NCI-H146 treated with DMSO at 0.1 percent for 48 hours (cell line): Measurements from ENCODE around the gene PGR.
"Not testable (repeated sequence)": the region's sequence is repeated elsewhere in the genome, so short reads cannot be mapped to it uniquely, and the experiment has no call there.

ENCODE experiments used
- DNase-seq: peaks from one replicate; lab custom pipeline; 2025; ENCODE audit not compliant: unreplicated experiment; lab: John Stamatoyannopoulos, UW

PGR gene

DNA sequence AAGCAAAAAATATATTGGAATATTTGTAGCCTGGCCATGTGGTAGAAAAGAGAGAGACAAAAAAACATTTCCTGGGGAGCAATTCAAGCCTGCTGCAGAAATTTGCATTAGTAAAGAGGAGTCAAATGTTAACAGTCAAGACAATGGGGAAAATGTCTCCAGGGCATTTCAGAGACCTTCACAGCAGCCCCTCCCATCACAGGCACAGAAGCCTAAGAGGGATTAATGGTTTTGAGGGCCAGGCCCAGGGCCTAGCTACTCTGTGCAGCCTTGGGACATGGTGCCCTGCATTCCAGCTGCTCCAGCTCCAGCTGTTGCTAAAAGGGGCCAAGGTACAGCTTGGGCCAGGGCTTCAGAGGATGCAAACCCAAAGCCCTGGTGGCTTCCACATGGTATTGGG lies 46.8 kb downstream of the PGR start:
- no peak for DNase-seq

DNA sequence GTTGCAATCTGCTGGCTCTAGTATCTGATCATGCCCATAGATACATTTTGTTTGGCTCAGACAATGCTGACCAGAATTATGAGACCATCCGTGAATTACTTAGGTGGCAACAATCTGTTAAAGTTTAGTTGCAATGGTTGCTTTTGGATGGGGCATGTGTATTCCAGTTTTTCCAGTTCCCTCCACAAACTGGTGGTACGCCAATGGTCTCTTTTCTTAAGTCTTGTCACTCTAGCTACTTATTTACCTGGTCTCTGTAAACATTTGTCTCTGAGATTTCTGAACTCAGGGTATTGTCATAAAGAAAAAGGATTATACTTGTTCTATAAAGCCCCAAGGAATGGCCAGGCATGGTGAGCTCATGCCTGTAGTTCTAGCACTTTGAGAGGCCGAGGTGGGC lies 65.9 kb downstream of the PGR start:
- no peak for DNase-seq

- DNase-seq: no peak
These were observed 68.0 kb downstream of the PGR start for GRCh38 chr11:101061606-101062005.

GRCh38 chr11:101059331-101059730 lies 70.3 kb downstream of the PGR start:
- DNase-seq: no peak

DNA sequence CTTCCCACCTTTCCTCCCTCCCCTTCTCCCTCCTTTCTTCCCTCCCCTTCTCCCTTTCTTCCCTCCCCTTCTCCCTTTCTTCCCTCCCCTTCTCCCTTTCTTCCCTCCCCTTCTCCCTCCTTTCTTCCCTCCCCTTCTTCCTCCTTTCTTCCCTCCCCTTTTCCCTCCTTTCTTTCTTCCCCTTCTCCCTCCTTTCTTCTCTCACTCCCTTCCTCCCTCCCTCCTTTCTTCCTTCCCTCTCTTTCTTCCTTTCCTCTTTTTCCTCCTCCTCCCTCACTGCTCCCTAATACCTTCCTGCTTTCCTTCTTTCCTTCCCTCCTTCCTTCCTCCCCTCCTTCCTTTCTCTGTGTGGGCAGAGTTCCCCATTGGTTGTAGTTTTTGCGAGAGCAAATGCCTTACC lies 76.1 kb downstream of the PGR start:
- DNase-seq: no peak

- no peak for DNase-seq
These were observed 77.9 kb downstream of the PGR start for GRCh38 chr11:101051677-101052076.

- DNase-seq: no peak
These were observed 79.8 kb downstream of the PGR start for GRCh38 chr11:101049813-101050212.

DNA sequence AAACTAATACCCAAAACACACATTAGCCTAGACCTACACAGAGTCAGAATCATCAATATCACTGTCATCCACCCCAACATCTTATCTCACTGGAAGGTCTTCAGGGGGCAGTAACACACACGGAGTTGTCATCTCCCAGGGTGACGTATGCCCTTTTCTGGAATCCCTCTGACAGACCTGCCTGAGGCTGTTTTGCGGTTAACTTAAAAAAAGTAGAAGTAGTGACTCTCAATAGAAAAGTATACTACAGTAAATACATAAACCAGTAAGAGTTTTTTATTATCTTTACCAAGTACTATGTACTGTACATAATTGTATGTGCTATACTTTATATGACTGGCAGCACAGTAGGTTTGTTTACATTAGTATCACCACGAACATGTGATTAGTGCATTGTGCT lies 80.5 kb downstream of the PGR start:
- no peak for DNase-seq

DNA sequence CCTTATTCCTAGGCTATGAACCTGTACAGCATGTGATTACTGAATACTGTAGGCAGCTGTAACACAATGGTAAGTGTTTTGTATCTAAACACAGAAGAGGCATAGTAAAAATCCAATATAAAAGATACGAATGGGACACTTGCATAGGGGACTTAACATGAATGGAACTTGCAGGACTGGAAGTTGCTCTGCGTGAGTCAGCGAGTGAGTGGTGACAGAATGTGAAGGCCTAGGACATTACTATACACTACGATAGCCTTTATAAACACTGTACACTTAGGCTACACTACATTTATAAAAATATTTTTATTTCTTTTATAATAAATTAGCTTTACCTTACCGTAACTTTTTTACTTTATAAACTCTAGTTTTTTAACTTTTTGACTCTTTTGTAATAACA lies 81.1 kb downstream of the PGR start:
- no peak for DNase-seq

- DNase-seq: no peak
These were observed 82.7 kb downstream of the PGR start for GRCh38 chr11:101046947-101047346.

DNA sequence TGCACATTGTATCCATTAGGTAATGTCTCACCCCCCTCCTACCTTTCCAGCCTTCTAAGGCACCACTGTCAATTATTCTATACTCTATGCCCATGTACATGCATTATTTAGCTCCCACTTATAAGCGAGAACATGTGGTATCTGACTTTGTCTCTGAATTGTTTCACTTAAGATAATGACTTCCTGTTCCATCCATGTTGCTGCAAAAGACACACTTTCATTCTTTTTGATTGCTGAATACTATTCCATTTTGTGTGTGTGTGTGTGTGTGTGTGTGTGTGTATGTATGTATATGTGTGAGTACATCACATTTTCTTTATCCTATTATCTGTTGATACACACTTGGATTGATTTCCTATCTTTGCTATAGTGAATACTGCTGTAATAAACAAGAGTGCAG lies 84.2 kb downstream of the PGR start:
- no peak for DNase-seq

- no peak for DNase-seq
These were observed 85.7 kb downstream of the PGR start for GRCh38 chr11:101043940-101044339.

GRCh38 chr11:101035872-101036271 lies 93.7 kb downstream of the PGR start:
- no peak for DNase-seq

DNA sequence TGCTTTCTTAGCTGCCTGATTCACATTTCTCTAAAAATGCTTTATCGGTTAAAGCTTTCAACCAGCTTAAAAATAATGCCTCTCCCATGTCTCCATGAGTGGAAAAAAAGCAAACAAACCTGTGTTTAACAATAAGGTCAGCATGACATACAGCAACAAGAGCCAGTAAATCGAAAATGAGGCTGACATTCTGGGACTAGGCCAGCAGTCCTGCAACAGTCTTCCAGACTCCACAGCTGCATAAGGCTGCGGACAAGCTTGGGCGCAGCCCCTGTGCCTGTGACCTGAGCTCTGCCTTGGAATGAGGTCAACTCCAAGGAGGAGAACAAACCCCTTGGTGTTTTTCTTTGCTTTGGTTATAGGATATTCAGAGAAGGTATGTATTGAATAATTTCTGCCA lies 95.5 kb downstream of the PGR start:
- DNase-seq: no peak

- DNase-seq: no peak
These were observed 96.6 kb downstream of the PGR start for GRCh38 chr11:101032991-101033390.

DNA sequence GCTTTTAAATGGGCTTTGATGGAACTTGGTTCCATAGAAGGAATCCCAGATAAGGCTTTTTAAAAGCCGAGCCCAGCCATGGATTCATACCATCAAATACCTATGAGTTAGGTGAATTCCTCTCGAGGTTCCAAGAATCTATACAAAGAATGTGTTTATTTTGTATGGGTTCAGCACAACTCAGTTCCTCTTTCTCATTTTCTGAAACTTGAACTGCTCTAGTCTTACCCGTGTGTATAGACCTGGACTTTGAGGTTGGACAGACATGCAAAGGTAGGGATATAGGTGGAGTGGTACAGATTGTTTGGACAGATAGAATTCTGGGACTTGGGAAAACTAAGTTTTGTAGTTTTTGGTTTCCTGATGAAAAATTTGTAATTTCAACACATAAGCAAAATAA lies 97.9 kb downstream of the PGR start:
- no peak for DNase-seq

GRCh38 chr11:101030692-101031091 lies 98.9 kb downstream of the PGR start:
- DNase-seq: no peak

- no peak for DNase-seq
These were observed 99.6 kb downstream of the PGR start for GRCh38 chr11:101030015-101030414.

DNA sequence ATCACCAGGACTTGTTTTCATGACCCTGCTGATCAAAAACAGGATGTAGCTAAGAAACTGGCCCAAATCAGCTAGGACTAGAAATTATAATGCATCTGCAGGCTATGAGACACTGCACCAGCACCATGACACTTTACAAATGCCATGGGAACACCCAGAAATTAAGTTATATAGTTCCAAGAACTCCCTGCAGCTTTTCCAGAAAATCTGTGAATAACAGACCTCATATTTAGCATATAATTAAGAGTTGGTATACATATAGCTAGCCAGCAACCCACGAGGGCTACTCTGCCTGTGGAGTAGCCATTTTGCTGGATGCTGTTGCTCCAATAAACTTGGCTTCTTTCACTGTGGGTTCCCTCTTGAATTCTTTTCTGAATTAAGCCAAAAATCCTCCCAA lies 101.0 kb downstream of the PGR start:
- DNase-seq: no peak

GRCh38 chr11:101022256-101022655 lies 107.4 kb downstream of the PGR start:
- no peak for DNase-seq

GRCh38 chr11:101019870-101020269 lies 109.7 kb downstream of the PGR start:
- DNase-seq: no peak

DNA sequence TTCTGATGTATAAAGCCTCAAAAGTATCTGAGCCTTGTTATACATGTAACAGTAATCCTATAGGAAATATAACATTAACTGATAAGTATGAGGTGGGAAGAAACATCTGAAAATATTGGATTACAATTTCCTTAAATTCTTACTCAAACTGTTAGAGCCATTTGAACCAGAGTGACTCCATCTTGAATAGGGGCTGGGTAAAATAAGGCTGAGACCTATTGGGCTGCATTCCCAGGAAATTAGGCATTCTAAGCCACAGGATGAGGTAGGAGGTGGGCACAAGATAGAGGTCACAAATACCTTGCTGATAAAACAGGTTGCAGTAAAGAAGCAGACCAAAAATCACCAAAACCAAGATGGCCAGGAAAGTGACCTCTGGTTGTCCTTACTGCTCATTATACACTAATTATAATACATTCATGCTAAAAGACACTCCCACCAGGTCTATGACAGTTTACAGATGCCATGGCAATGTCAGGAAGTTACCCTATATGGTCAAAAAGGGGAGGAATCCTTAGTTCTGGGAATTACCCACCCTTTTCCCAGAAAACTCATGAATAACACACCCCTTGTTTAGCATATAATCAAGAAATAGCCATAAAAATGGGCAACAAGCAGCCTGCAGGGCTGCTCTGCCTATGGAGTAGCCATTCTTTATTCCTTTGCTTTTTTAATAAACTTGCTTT lies 114.9 kb downstream of the PGR start:
- DNase-seq: no peak

DNA sequence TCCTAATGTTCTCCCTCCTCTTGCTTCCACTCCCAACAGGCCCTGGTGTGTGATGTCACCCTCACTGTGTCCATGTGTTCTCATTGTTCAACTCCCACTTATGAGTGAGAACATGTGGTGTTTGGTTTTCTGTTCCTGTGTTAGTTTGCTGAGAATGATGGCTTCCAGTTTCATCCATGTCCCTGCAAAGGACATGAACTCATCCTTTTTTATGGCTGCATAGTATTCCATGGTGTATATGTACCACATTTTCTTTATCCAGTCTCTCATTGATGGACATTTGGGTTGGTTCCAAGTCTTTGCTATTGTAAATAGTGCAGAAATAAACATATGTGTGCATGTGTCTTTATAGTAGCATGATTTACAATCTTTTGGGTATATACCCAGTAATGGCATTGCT lies 115.9 kb downstream of the PGR start:
- DNase-seq: not testable (repeated sequence)

DNA sequence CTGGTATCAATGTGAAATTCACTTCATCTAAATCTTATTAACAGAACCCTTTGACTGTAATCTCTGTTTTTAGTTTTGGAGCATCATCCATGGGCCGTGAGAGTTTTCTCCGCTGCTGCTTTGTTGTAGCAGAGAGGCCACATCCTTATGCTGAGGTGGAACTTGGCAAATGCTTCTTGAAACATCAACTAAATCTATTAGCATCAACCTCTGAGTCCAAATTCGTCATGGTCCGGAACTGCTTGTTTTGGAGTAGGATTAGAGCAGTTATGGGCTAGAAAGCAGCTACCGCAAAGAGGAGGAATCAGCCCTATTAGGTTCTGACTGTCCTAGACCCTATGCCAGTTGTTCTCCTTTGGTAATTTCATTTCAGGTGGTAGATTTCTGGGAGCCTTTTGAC lies 117.7 kb downstream of the PGR start:
- DNase-seq: no peak
